ENCODE measurements around the gene DYNLT5. TPM values are rescaled to one million over a fixed set of nuclear protein-coding genes. Genes with fewer than 3 reads are reported as not detected.

The DYNLT5 gene
- polyA plus RNA-seq, 3 donors: 0.08 to 0.54 (median 0.28) TPM

- Histone ChIP-seq H4K20me1 (ENCODE audit: insufficient read depth, low read length) (no peaks in the 10 kb centered on the region), H3K27ac (ENCODE audit: low read depth in 1 of 2, low read length in 2 of 2) (no peak overlapping the region), H3K4me2 (replicated peaks; ENCODE audit: extremely low read depth, low read length, poor library complexity, severe bottlenecking) (peak overlapping the region; percentile 85), H3K36me3 (replicated peaks in 1 of 2; ENCODE audit: control insufficient read depth in 1 of 2, insufficient read depth in 2 of 2, low read length in 2 of 2) (no peaks in the 10 kb centered on the region), H2AFZ (ENCODE audit: insufficient read depth, low read depth, low read length, poor library complexity, severe bottlenecking) (peak overlapping the region; percentile 78), H3K79me2 (ENCODE audit: insufficient read depth, low read length) (no peaks in the 10 kb centered on the region), H3K9ac (ENCODE audit: insufficient read depth, low read length, poor library complexity, severe bottlenecking) (peak overlapping the region; percentile 50), H3K4me3 (replicated peaks in 1 of 3; ENCODE audit: low read depth in 2 of 3, low read length in 3 of 3) (peak overlapping the region; percentile 38 to 74 (median 49)), H3K4me1 (ENCODE audit: control insufficient read depth in 1 of 2, insufficient read depth in 2 of 2, low read length in 2 of 2) (peaks cover 20% of the 10 kb centered on the region in 2 donors), H3K27me3 (ENCODE audit: control insufficient read depth in 2 of 2, insufficient read depth in 2 of 2, low read length in 2 of 2) (no peaks in the 10 kb centered on the region), H3K9me3 (replicated peaks in 1 of 2; ENCODE audit: control insufficient read depth in 1 of 2, insufficient read depth in 1 of 2, low read length in 2 of 2) (no peaks in the 10 kb centered on the region)
- peak overlapping the region in 4 of 7 donors; percentile 7 to 70 (median 44) for H3K27ac Mint-ChIP-seq
- no peaks in the 10 kb centered on the region for H3K27me3 Mint-ChIP-seq (ENCODE audit: low read depth in 3 of 3)
- 0% methylated on average over 13 of the region's 18 CpGs for WGBS (ENCODE audit: insufficient coverage)
- no peaks in the 10 kb centered on the region for H3K36me3 Mint-ChIP-seq
- intact Hi-C loops (cut with micrococcal nuclease): no loop called here
- peak in 1 of 3 donors; percentile 11 for DNase-seq
- peak overlapping the region; percentile 85 to 95 for H3K4me3 Mint-ChIP-seq
- no peaks in the 10 kb centered on the region for H3K9me3 Mint-ChIP-seq
- H3K4me1 Mint-ChIP-seq: peaks cover 29% of the 10 kb centered on the region
- no peak for TF ChIP-seq CTCF (IDR thresholded peaks at IDR 0.05)
Observed at GRCh38 chr1:66752671-66753371, 562 bp downstream of the DYNLT5 start.

GRCh38 chr1:66757722-66758240 is 5.5 kb downstream of the DYNLT5 start:
- 0% methylated on average over 1 of the region's 6 CpGs for WGBS (ENCODE audit: insufficient coverage)
- Histone ChIP-seq H3K4me2 (replicated peaks; ENCODE audit: extremely low read depth, low read length, poor library complexity, severe bottlenecking) (no peak overlapping the region), H4K20me1 (ENCODE audit: insufficient read depth, low read length) (no peaks in the 10 kb centered on the region), H3K36me3 (replicated peaks in 1 of 2; ENCODE audit: control insufficient read depth in 1 of 2, insufficient read depth in 2 of 2, low read length in 2 of 2) (no peaks in the 10 kb centered on the region), H3K27me3 (ENCODE audit: control insufficient read depth in 2 of 2, insufficient read depth in 2 of 2, low read length in 2 of 2) (no peaks in the 10 kb centered on the region), H3K79me2 (ENCODE audit: insufficient read depth, low read length) (no peaks in the 10 kb centered on the region), H3K9me3 (replicated peaks in 1 of 2; ENCODE audit: control insufficient read depth in 1 of 2, insufficient read depth in 1 of 2, low read length in 2 of 2) (no peaks in the 10 kb centered on the region), H3K27ac (ENCODE audit: low read depth in 1 of 2, low read length in 2 of 2) (peak overlapping the region in 1 of 2 donors; percentile 26), H3K4me3 (replicated peaks in 1 of 3; ENCODE audit: low read depth in 2 of 3, low read length in 3 of 3) (no peak overlapping the region), H2AFZ (ENCODE audit: insufficient read depth, low read depth, low read length, poor library complexity, severe bottlenecking) (no peak overlapping the region), H3K4me1 (ENCODE audit: control insufficient read depth in 1 of 2, insufficient read depth in 2 of 2, low read length in 2 of 2) (peaks cover 19 to 30% of the 10 kb centered on the region in 2 donors), H3K9ac (ENCODE audit: insufficient read depth, low read length, poor library complexity, severe bottlenecking) (no peak overlapping the region)
- no peaks in the 10 kb centered on the region for H3K9me3 Mint-ChIP-seq
- H3K4me3 Mint-ChIP-seq: no peak overlapping the region
- no peak for DNase-seq
- intact Hi-C loops (cut with micrococcal nuclease): no loop called here
- TF ChIP-seq CTCF (IDR thresholded peaks at IDR 0.05): no peak
- H3K36me3 Mint-ChIP-seq: no peaks in the 10 kb centered on the region
- H3K27ac Mint-ChIP-seq: peak overlapping the region in 4 of 7 donors; percentile 16 to 68 (median 56)
- H3K4me1 Mint-ChIP-seq: peaks cover 32% of the 10 kb centered on the region
- H3K27me3 Mint-ChIP-seq (ENCODE audit: low read depth in 3 of 3): no peaks in the 10 kb centered on the region

All from CD14-positive monocyte (primary cell).